ENCODE results near the gene IGHMBP2. TPM values are rescaled to one million over a fixed set of nuclear protein-coding genes. Genes with fewer than 3 reads are reported as not detected.
A peak's percentile ranks its signal among the peaks of the same experiment; 100 is the strongest.
"Not testable (repeated sequence)": the region's sequence is repeated elsewhere in the genome, so short reads cannot be mapped to it uniquely, and the experiment has no call there.

The IGHMBP2 gene
- polyA plus RNA-seq (2013): 14.2 TPM

GRCh38 chr11:68903288-68904247 lies at the start of gene IGHMBP2, which contains the start of gene MRPL21:
TSS of gene IGHMBP2 (plus strand) at chr11:68903891. CDS start at chr11:68903953, 62 bp downstream.
TSS of gene MRPL21 (minus strand) at chr11:68903832. CDS start at chr11:68903810, 22 bp downstream.
- Histone ChIP-seq H3K27me3 (replicated peaks in 2 of 5; ENCODE audit: control insufficient read depth in 4 of 5, insufficient read depth in 5 of 5, low read length in 4 of 5) (no peaks in the 10 kb centered on the region), H3K4me1 (ENCODE audit: control extremely low read depth in 1 of 4, control insufficient read depth in 4 of 4, insufficient read depth in 4 of 4, low read length in 3 of 4) (peaks cover 6 to 26% (median 17%) of the 10 kb centered on the region in 4 experiments), H3K4me3 (ENCODE audit: control insufficient read depth in 1 of 7, extremely low read depth in 1 of 7, insufficient read depth in 4 of 7, low read depth in 2 of 7, low read length in 6 of 7) (peak within 1 kb of the TSS; percentile 89 to 100 (median 97)), H3K27ac (ENCODE audit: insufficient read depth in 1 of 2, low read depth in 1 of 2, low read length in 2 of 2, poor library complexity in 1 of 2, severe bottlenecking in 2 of 2) (peak within 1 kb of the TSS; percentile 77 to 91), H3K9me3 (ENCODE audit: control extremely low read depth in 1 of 5, control insufficient read depth in 4 of 5, insufficient read depth in 2 of 5, low read depth in 1 of 5, low read length in 4 of 5) (no peaks in the 10 kb centered on the region), H3K36me3 (ENCODE audit: control insufficient read depth in 4 of 4, insufficient read depth in 4 of 4, low read length in 3 of 4) (peaks cover 7 to 32% (median 21%) of the 10 kb centered on the region in 4 experiments)
- WGBS (ENCODE audit: insufficient coverage): under 1% methylated on average over 74 of the region's 78 CpGs
- POLR2A ChIA-PET: interaction anchor here (0.5 kb wide), 1 partner anchor 424 kb away, joined by 6 read pairs; no protein-coding TSS in a partner anchor
- CTCF ChIA-PET: interaction anchor here (1.2 to 2.2 kb wide), 3 partner anchors 8 to 53 kb away, joined by 3 to 5 read pairs (median 3); no protein-coding TSS in a partner anchor
- peak; percentile 81 to 91 (median 87) for DNase-seq

DNA sequence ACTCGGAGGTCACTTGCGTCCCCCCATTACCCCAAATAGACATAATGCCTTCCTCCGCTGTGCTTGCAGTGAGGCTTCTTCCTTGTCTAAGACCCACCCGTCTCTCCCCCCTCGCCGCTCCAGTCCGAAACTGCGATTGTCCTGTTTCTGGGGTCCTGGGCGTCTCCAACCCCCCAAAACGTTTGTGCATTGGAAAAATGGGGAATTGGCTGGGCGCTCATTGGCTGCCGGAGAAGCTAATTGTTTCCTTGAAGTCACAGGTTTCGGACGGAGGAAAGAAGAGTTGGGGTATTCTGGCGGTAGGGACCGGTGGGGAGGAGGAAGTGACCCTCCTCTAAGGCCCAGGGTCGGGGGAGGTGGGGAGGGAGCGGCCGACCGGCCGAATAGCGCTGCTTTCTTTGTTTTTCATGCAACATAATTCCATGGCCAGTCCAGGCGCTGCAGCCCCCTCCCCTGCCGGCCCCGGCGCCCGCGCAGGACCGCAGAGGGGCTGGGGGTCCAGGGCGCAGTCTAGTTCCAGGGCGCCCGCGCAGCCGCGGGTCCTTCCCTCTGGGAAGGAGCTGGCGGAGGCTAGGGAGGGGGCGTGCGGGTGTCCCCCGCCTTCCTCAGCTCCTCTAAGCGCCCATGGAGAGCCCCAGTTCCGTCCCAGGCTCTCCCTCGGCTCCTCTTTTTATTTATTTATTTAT lies 49.3 kb upstream of the IGHMBP2 start:
- ChIA-PET POLR2A (interaction anchor here (1.5 kb wide), 1 partner anchor 12 kb away, joined by 4 read pairs; no protein-coding TSS in a partner anchor), CTCF (interaction anchor here (1.5 to 4.1 kb wide), 2 partner anchors 11 to 16 kb away, joined by 3 to 26 read pairs; partner anchors contain the start of gene CPT1A)
- Histone ChIP-seq H3K4me3 (ENCODE audit: control insufficient read depth in 1 of 7, extremely low read depth in 1 of 7, insufficient read depth in 4 of 7, low read depth in 2 of 7, low read length in 6 of 7) (peak overlapping the region in 6 of 7 experiments; percentile 57 to 86 (median 79)), H3K9me3 (ENCODE audit: control extremely low read depth in 1 of 5, control insufficient read depth in 4 of 5, insufficient read depth in 2 of 5, low read depth in 1 of 5, low read length in 4 of 5) (no peaks in the 10 kb centered on the region), H3K27ac (ENCODE audit: insufficient read depth in 1 of 2, low read depth in 1 of 2, low read length in 2 of 2, poor library complexity in 1 of 2, severe bottlenecking in 2 of 2) (no peak overlapping the region), H3K36me3 (ENCODE audit: control insufficient read depth in 4 of 4, insufficient read depth in 4 of 4, low read length in 3 of 4) (no peaks in the 10 kb centered on the region), H3K4me1 (ENCODE audit: control extremely low read depth in 1 of 4, control insufficient read depth in 4 of 4, insufficient read depth in 4 of 4, low read length in 3 of 4) (peaks cover 0 to 17% (median 15%) of the 10 kb centered on the region in 4 experiments), H3K27me3 (replicated peaks in 2 of 5; ENCODE audit: control insufficient read depth in 4 of 5, insufficient read depth in 5 of 5, low read length in 4 of 5) (peaks cover 0 to 7% (median 0%) of the 10 kb centered on the region in 5 experiments)
- 31% methylated on average over 26 of the region's 42 CpGs for WGBS (ENCODE audit: insufficient coverage)
- DNase-seq: no peak

DNA sequence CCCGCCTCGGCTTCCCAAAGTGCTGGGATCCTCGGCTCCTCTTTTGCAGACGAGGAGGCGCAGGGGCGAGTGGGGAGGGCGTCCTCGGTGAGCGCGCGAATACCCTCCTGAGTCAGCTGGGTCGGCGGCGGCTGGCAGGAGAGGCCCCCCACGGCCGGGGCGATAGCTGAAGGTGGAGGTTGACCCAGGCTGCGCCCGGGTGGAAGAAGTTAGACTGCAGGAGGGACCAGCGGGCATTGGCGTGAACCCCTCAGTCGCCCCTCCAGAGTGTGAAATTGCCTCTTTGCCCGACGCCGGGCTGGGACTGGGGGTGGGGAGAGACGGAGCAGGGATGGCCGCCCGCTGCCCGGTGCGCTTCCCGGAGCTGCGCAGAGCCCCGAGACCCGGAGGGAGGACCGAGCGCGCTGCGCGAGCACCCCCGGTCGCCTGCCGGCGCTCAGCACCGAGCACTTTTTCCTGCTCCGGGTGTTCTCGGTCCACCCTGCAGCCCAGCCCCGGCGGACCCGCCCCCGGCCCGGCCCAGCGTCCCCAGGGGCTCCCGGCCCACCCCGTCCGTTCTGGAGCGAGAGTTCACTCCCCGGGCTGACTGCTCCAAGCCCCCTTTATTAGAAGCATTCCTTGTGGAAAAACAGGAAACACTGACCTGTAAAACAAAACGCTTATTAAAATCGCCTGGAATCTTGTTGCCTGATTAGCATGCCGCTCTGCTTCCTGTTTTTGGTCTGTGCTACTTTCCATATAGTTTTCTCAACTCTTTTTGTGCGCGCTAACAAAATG lies 48.3 kb upstream of the IGHMBP2 start:
- H3K36me3 ChIP-seq (ENCODE audit: control insufficient read depth in 4 of 4, insufficient read depth in 4 of 4, low read length in 3 of 4): no peaks in the 10 kb centered on the region
- H3K4me1 ChIP-seq (ENCODE audit: control extremely low read depth in 1 of 4, control insufficient read depth in 4 of 4, insufficient read depth in 4 of 4, low read length in 3 of 4): peaks cover 0 to 17% (median 15%) of the 10 kb centered on the region in 4 experiments
- DNase-seq: peak in 2 of 3 donors; percentile 71 to 79
- H3K4me3 ChIP-seq (ENCODE audit: control insufficient read depth in 1 of 7, extremely low read depth in 1 of 7, insufficient read depth in 4 of 7, low read depth in 2 of 7, low read length in 6 of 7): peak overlapping the region; percentile 57 to 86 (median 77)
- POLR2A ChIA-PET: interaction anchor here (1.5 kb wide), 1 partner anchor 12 kb away, joined by 4 read pairs; no protein-coding TSS in a partner anchor
- H3K27ac ChIP-seq (ENCODE audit: insufficient read depth in 1 of 2, low read depth in 1 of 2, low read length in 2 of 2, poor library complexity in 1 of 2, severe bottlenecking in 2 of 2): no peak overlapping the region
- H3K27me3 ChIP-seq (replicated peaks in 2 of 5; ENCODE audit: control insufficient read depth in 4 of 5, insufficient read depth in 5 of 5, low read length in 4 of 5): peaks cover 0 to 7% (median 0%) of the 10 kb centered on the region in 5 experiments
- H3K9me3 ChIP-seq (ENCODE audit: control extremely low read depth in 1 of 5, control insufficient read depth in 4 of 5, insufficient read depth in 2 of 5, low read depth in 1 of 5, low read length in 4 of 5): no peaks in the 10 kb centered on the region
- WGBS (ENCODE audit: insufficient coverage): 0% methylated on average over 46 of the region's 62 CpGs
- CTCF ChIA-PET: interaction anchor here (1.5 to 4.1 kb wide), 2 partner anchors 12 to 17 kb away, joined by 3 to 26 read pairs; partner anchors contain the start of gene CPT1A

- DNase-seq; H3K9me3 ChIP-seq (ENCODE audit: control extremely low read depth in 1 of 5, control insufficient read depth in 4 of 5, insufficient read depth in 2 of 5, low read depth in 1 of 5, low read length in 4 of 5); CTCF ChIA-PET; POLR2A ChIA-PET; H3K4me3 ChIP-seq (ENCODE audit: control insufficient read depth in 1 of 7, extremely low read depth in 1 of 7, insufficient read depth in 4 of 7, low read depth in 2 of 7, low read length in 6 of 7); H3K27ac ChIP-seq (ENCODE audit: insufficient read depth in 1 of 2, low read depth in 1 of 2, low read length in 2 of 2, poor library complexity in 1 of 2, severe bottlenecking in 2 of 2); H3K36me3 ChIP-seq (ENCODE audit: control insufficient read depth in 4 of 4, insufficient read depth in 4 of 4, low read length in 3 of 4); H3K27me3 ChIP-seq (replicated peaks in 2 of 5; ENCODE audit: control insufficient read depth in 4 of 5, insufficient read depth in 5 of 5, low read length in 4 of 5): not testable (repeated sequence)
- peaks cover 0 to 17% (median 15%) of the 10 kb centered on the region in 4 experiments for H3K4me1 ChIP-seq (ENCODE audit: control extremely low read depth in 1 of 4, control insufficient read depth in 4 of 4, insufficient read depth in 4 of 4, low read length in 3 of 4)
- 90% methylated on average over 18 of the region's 21 CpGs for WGBS (ENCODE audit: insufficient coverage)
Observed at GRCh38 chr11:68856425-68857030, 47.2 kb upstream of the IGHMBP2 start.

GRCh38 chr11:68857037-68857586 lies 46.6 kb upstream of the IGHMBP2 start:
- H3K27ac ChIP-seq (ENCODE audit: insufficient read depth in 1 of 2, low read depth in 1 of 2, low read length in 2 of 2, poor library complexity in 1 of 2, severe bottlenecking in 2 of 2): no peak overlapping the region
- no peak for DNase-seq
- CTCF ChIA-PET: no interaction called here
- H3K4me1 ChIP-seq (ENCODE audit: control extremely low read depth in 1 of 4, control insufficient read depth in 4 of 4, insufficient read depth in 4 of 4, low read length in 3 of 4): peaks cover 0 to 17% (median 15%) of the 10 kb centered on the region in 4 experiments
- peaks cover 0 to 7% (median 0%) of the 10 kb centered on the region in 5 experiments for H3K27me3 ChIP-seq (replicated peaks in 2 of 5; ENCODE audit: control insufficient read depth in 4 of 5, insufficient read depth in 5 of 5, low read length in 4 of 5)
- no peak overlapping the region for H3K4me3 ChIP-seq (ENCODE audit: control insufficient read depth in 1 of 7, extremely low read depth in 1 of 7, insufficient read depth in 4 of 7, low read depth in 2 of 7, low read length in 6 of 7)
- H3K36me3 ChIP-seq (ENCODE audit: control insufficient read depth in 4 of 4, insufficient read depth in 4 of 4, low read length in 3 of 4): no peaks in the 10 kb centered on the region
- 90% methylated on average over 2 of the region's 8 CpGs for WGBS (ENCODE audit: insufficient coverage)
- H3K9me3 ChIP-seq (ENCODE audit: control extremely low read depth in 1 of 5, control insufficient read depth in 4 of 5, insufficient read depth in 2 of 5, low read depth in 1 of 5, low read length in 4 of 5): no peaks in the 10 kb centered on the region
- POLR2A ChIA-PET: no interaction called here

- peaks cover 0 to 16% (median 13%) of the 10 kb centered on the region in 4 experiments for H3K4me1 ChIP-seq (ENCODE audit: control extremely low read depth in 1 of 4, control insufficient read depth in 4 of 4, insufficient read depth in 4 of 4, low read length in 3 of 4)
Observed at GRCh38 chr11:68859123-68859522, 44.6 kb upstream of the IGHMBP2 start.

More at GRCh38 chr11:68859123-68859522, 44.6 kb upstream of the IGHMBP2 start:
- DNase-seq: no peak
- H3K4me3 ChIP-seq (ENCODE audit: control insufficient read depth in 1 of 7, extremely low read depth in 1 of 7, insufficient read depth in 4 of 7, low read depth in 2 of 7, low read length in 6 of 7): no peak overlapping the region
- CTCF ChIA-PET: interaction anchor here (1.5 kb wide), 1 partner anchor 10 kb away, joined by 4 read pairs; no protein-coding TSS in a partner anchor
- H3K27ac ChIP-seq (ENCODE audit: insufficient read depth in 1 of 2, low read depth in 1 of 2, low read length in 2 of 2, poor library complexity in 1 of 2, severe bottlenecking in 2 of 2): no peak overlapping the region
- peaks cover 0 to 5% (median 0%) of the 10 kb centered on the region in 5 experiments for H3K27me3 ChIP-seq (replicated peaks in 2 of 5; ENCODE audit: control insufficient read depth in 4 of 5, insufficient read depth in 5 of 5, low read length in 4 of 5)
- peaks cover 2 to 4% (median 4%) of the 10 kb centered on the region in 5 experiments for H3K9me3 ChIP-seq (ENCODE audit: control extremely low read depth in 1 of 5, control insufficient read depth in 4 of 5, insufficient read depth in 2 of 5, low read depth in 1 of 5, low read length in 4 of 5)
- H3K36me3 ChIP-seq (ENCODE audit: control insufficient read depth in 4 of 4, insufficient read depth in 4 of 4, low read length in 3 of 4): no peaks in the 10 kb centered on the region
- POLR2A ChIA-PET: no interaction called here
- WGBS (ENCODE audit: insufficient coverage): 90% methylated on average over 7 of the region's 8 CpGs

All from common myeloid progenitor, CD34-positive (primary cell).